Esophagus squamous epithelium (tissue), 5 donors: ENCODE data around the gene ZFP62. TPM values are rescaled to one million over a fixed set of nuclear protein-coding genes. Genes with fewer than 3 reads are reported as not detected.

ENCODE experiments used
- DNase-seq: peaks from one replicate; lab custom pipeline; 2025; lab: John Stamatoyannopoulos, UW
- H3K27ac ChIP-seq, 4 donors: fragments of 200-600 bp; sonication (generic); one replicate each; pipeline ENCODE4 v1.5.1; 2016 to 2019; ENCODE audit warnings: mild to moderate bottlenecking in 1 of 4
- H3K27me3 ChIP-seq, 4 donors: fragments of 200-600 bp; sonication (generic); 1 replicate in 3 of 4; 2 replicates in 1 of 4; pipeline versions ENCODE4 v1.5.1 to v1.6.0; 2017 to 2021; ENCODE audit warnings: antibody characterized with exemption in 1 of 4
- H3K36me3 ChIP-seq, 3 donors: fragments of 200-600 bp; sonication (generic); one replicate each; pipeline ENCODE4 v1.5.1; 2016 to 2019
- H3K4me1 ChIP-seq, 3 donors: fragments of 200-600 bp; sonication (generic); one replicate each; pipeline ENCODE4 v1.5.1; 2017 to 2019
- H3K4me3 ChIP-seq, 4 donors: fragments of 200-600 bp; sonication (generic); 1 replicate in 3 of 4; 2 replicates in 1 of 4; pipeline ENCODE4 v1.5.1; 2016 to 2019; ENCODE audit warnings: mild to moderate bottlenecking in 2 of 4, moderate library complexity in 1 of 4
- H3K9me3 ChIP-seq, 3 donors: fragments of 200-600 bp; sonication (generic); one replicate each; pipeline ENCODE4 v1.5.1; 2016 to 2019
- CTCF ChIP-seq, 6 experiments: fragments of 450-650 bp in 4 of 6; fragments of 200-600 bp in 2 of 6; sonication (generic) in 2 of 6; IDR thresholded peaks; one replicate each; pipeline ENCODE4 v1.5.1; 2016 to 2019; ENCODE audit warnings: antibody characterized with exemption in 6 of 6, mild to moderate bottlenecking in 4 of 6, moderate library complexity in 4 of 6
- POLR2A ChIP-seq, 4 donors: fragments of 450-650 bp; IDR thresholded peaks; one replicate each; pipeline ENCODE4 v1.6.1; 2017; ENCODE audit warnings: antibody characterized with exemption in 4 of 4, mild to moderate bottlenecking in 4 of 4, moderate library complexity in 3 of 4
- WGBS, 2 donors: methylation state at CpG; one replicate each; pipeline ENCODE4 v1.1.5; 2018; 5-methylcytosine and 5-hydroxymethylcytosine counted together
- intact Hi-C: fragments of 100-400 bp; cut with DNase I; formaldehyde crosslinking; loops from one replicate; pipeline ENCODE4 v1.15.0; 2022
- small RNA-seq, 4 donors: library from RNA; depleted of rRNA; stranded (forward); fragments of <200 nt; gene quantifications; one replicate each; pipeline ENCODE3, GENCODE V24; 2016
- total RNA-seq, 4 donors: library from RNA; depleted of rRNA; stranded (reverse); fragments of >200 nt; gene quantifications; one replicate each; pipeline ENCODE4 v1.1.0, GENCODE V29; 2016
- donor health status: DM: yes; HTN: yes; CAD: no.

Gene ZFP62
- total RNA-seq, 4 donors from 2014 or later: 8.9 to 32.6 (median 19.2) TPM

- no peaks in the 10 kb centered on the region for H3K9me3 ChIP-seq
- H3K36me3 ChIP-seq: peaks cover 0 to 25% (median 4%) of the 10 kb centered on the region in 3 donors
- peaks cover 68 to 92% (median 72%) of the 10 kb centered on the region in 3 donors for H3K4me1 ChIP-seq
- 45 to 62% methylated on average over 3 to 4 of the region's 6 CpGs for WGBS, 2 donors
- no peaks in the 10 kb centered on the region for H3K27me3 ChIP-seq
- H3K27ac ChIP-seq: peak overlapping the region; percentile 19 to 99 (median 98)
- peak overlapping the region in 3 of 4 donors; percentile 87 to 98 (median 88) for H3K4me3 ChIP-seq
- DNase-seq: no peak
- intact Hi-C loops: no loop called here
- TF ChIP-seq CTCF (IDR thresholded peaks at IDR 0.05) (no peak), POLR2A (IDR thresholded peaks at IDR 0.05) (no peak)
Observed at GRCh38 chr5:180799902-180800801, 60.9 kb downstream of the ZFP62 start.

- Histone ChIP-seq H3K4me1 (peaks cover 62 to 92% (median 69%) of the 10 kb centered on the region in 3 donors), H3K4me3 (peak overlapping the region in 2 of 4 donors; percentile 88 to 98), H3K36me3 (peaks cover 0 to 35% (median 4%) of the 10 kb centered on the region in 3 donors), H3K27me3 (no peaks in the 10 kb centered on the region), H3K27ac (peak overlapping the region in 3 of 4 donors; percentile 3 to 99 (median 99)), H3K9me3 (no peaks in the 10 kb centered on the region)
- intact Hi-C loops: no loop called here
- 75 to 79% methylated on average over 4 of the region's 4 CpGs for WGBS, 2 donors
- no peak for DNase-seq
- TF ChIP-seq CTCF (IDR thresholded peaks at IDR 0.05) (peak in 5 of 6 experiments; percentile 9 to 43 (median 18)), POLR2A (IDR thresholded peaks at IDR 0.05) (no peak)
Observed at GRCh38 chr5:180799194-180799593, 61.9 kb downstream of the ZFP62 start.

- Histone ChIP-seq H3K27me3 (no peaks in the 10 kb centered on the region), H3K4me3 (peak overlapping the region in 1 of 4 donors; percentile 15), H3K4me1 (peaks cover 54 to 92% (median 60%) of the 10 kb centered on the region in 3 donors), H3K36me3 (peaks cover 0 to 45% (median 4%) of the 10 kb centered on the region in 3 donors), H3K27ac (peak overlapping the region in 3 of 4 donors; percentile 39 to 99 (median 39)), H3K9me3 (no peaks in the 10 kb centered on the region)
- intact Hi-C loops: no loop called here
- no peak for DNase-seq
- 79 to 80% methylated on average over 11 of the region's 11 CpGs for WGBS, 2 donors
- TF ChIP-seq CTCF (IDR thresholded peaks at IDR 0.05): no peak
- no peak for TF ChIP-seq POLR2A (IDR thresholded peaks at IDR 0.05)
Observed at GRCh38 chr5:180798193-180798592, 62.9 kb downstream of the ZFP62 start.

Small RNA genes within 50 kb of the gene (small RNA-seq; reads per million reads assigned to genes)
- 0 reads per million in 4 donors for gene RF00019

Other genes with a start within 250 kb of the ZFP62 start
- gene FLT4, start 211.7 kb downstream of the ZFP62 start, total RNA-seq: 10 to 100 TPM in 1 of 4 donors, 1 to 10 TPM in 2, under 1 TPM in 1; 0.97 to 13.5 (median 4.2) TPM
- not detected for gene OR2Y1, start 121.2 kb downstream of the ZFP62 start, total RNA-seq
- 100 to 1,000 TPM in 2 of 4 donors, 10 to 100 TPM in 2; 62.6 to 163 (median 111) TPM for gene MGAT1, start 58.5 kb downstream of the ZFP62 start, total RNA-seq
- gene BTNL8, start 37.9 kb upstream of the ZFP62 start, total RNA-seq: under 1 TPM in 1 of 4 donors, not detected in 3; 0.19 TPM
- not detected for gene BTNL3, start 127.6 kb upstream of the ZFP62 start, total RNA-seq
- 10 to 100 TPM in 1 of 4 donors, 1 to 10 TPM in 2, under 1 TPM in 1; 0.75 to 27.7 (median 4.1) TPM for gene BTNL9, start 179.0 kb upstream of the ZFP62 start, total RNA-seq